ENCODE measurements around the gene ZNF516. TPM values are rescaled to one million over a fixed set of nuclear protein-coding genes. Genes with fewer than 3 reads are reported as not detected.
A peak's percentile ranks its signal among the peaks of the same experiment; 100 is the strongest.

Gene ZNF516
- total RNA-seq, 1 donor from 2014 or later = 108 TPM

DNA sequence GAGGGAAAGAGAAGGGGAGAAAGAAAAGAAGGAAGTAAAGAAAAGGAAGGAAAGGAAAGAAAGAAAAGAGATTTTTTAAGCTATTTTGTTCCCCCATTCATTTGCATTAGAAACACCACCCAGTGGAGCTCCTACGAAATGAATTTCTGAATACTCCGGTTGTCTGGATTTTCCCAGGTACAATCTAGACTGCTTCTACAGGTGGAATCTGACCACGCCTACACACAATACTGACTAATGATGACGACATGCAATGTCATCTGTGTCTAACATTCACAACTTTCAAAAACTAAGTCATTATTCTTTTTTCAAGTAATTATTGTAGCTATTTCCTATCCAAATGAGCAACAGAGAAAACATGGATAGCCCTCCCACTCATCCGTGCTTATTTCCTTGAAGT is 121.7 kb downstream of the ZNF516 start:
- TF ChIP-seq, protein P1, sequence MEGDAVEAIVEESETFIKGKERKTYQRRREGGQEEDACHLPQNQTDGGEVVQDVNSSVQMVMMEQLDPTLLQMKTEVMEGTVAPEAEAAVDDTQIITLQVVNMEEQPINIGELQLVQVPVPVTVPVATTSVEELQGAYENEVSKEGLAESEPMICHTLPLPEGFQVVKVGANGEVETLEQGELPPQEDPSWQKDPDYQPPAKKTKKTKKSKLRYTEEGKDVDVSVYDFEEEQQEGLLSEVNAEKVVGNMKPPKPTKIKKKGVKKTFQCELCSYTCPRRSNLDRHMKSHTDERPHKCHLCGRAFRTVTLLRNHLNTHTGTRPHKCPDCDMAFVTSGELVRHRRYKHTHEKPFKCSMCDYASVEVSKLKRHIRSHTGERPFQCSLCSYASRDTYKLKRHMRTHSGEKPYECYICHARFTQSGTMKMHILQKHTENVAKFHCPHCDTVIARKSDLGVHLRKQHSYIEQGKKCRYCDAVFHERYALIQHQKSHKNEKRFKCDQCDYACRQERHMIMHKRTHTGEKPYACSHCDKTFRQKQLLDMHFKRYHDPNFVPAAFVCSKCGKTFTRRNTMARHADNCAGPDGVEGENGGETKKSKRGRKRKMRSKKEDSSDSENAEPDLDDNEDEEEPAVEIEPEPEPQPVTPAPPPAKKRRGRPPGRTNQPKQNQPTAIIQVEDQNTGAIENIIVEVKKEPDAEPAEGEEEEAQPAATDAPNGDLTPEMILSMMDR (IDR thresholded peaks at IDR 0.05; ENCODE audit: unreplicated experiment) = no peak
- no peak overlapping the region for H3K27ac Mint-ChIP-seq
- H3K36me3 Mint-ChIP-seq (ENCODE audit: insufficient read depth) = peaks cover 22% of the 10 kb centered on the region
- no peak for DNase-seq (ENCODE audit: low spot score, unreplicated experiment)
- no peaks in the 10 kb centered on the region for H3K27me3 Mint-ChIP-seq
- peaks cover 1% of the 10 kb centered on the region for H3K4me1 Mint-ChIP-seq (ENCODE audit: low read depth)
- H3K9me3 Mint-ChIP-seq (ENCODE audit: low read depth) = no peaks in the 10 kb centered on the region
- no peak overlapping the region for H3K4me3 Mint-ChIP-seq (ENCODE audit: low read depth)

- Mint-ChIP-seq H3K36me3 (ENCODE audit: insufficient read depth) (peaks cover 28% of the 10 kb centered on the region), H3K9me3 (ENCODE audit: low read depth) (no peaks in the 10 kb centered on the region), H3K27ac (peak overlapping the region; percentile 80), H3K4me1 (ENCODE audit: low read depth) (peaks cover 7% of the 10 kb centered on the region), H3K27me3 (no peaks in the 10 kb centered on the region), H3K4me3 (ENCODE audit: low read depth) (no peak overlapping the region)
- no peak for DNase-seq (ENCODE audit: low spot score, unreplicated experiment)
- TF ChIP-seq, protein P1 (IDR thresholded peaks at IDR 0.05; ENCODE audit: unreplicated experiment) = no peak
Measured at GRCh38 chr18:76371301-76372203, 123.5 kb downstream of the ZNF516 start.

DNA sequence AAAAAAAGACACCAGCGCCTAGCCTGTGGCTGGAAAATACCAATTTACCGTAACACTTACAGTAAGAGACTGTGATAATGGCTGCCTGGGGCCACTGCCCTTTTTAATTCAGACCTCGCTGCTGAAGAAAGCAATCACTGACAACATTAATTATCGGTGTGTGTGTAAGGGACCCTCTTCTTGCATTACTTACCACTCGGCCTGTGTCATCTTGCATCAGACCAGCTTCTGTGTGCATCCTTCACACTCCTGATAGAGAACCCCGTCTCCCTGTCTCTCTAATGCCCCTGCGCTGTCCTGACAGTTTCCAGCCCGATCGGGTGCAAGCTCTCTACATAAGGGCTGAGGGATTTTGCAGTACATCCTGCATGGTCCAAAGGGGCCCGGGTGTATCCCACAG is 124.4 kb downstream of the ZNF516 start:
- DNase-seq (ENCODE audit: low spot score, unreplicated experiment) = no peak
- H3K27ac Mint-ChIP-seq = peak overlapping the region; percentile 46
- TF ChIP-seq, protein P1 (IDR thresholded peaks at IDR 0.05; ENCODE audit: unreplicated experiment) = no peak
- peaks cover 28% of the 10 kb centered on the region for H3K36me3 Mint-ChIP-seq (ENCODE audit: insufficient read depth)
- no peak overlapping the region for H3K4me3 Mint-ChIP-seq (ENCODE audit: low read depth)
- no peaks in the 10 kb centered on the region for H3K9me3 Mint-ChIP-seq (ENCODE audit: low read depth)
- H3K27me3 Mint-ChIP-seq = no peaks in the 10 kb centered on the region
- peaks cover 7% of the 10 kb centered on the region for H3K4me1 Mint-ChIP-seq (ENCODE audit: low read depth)

DNA sequence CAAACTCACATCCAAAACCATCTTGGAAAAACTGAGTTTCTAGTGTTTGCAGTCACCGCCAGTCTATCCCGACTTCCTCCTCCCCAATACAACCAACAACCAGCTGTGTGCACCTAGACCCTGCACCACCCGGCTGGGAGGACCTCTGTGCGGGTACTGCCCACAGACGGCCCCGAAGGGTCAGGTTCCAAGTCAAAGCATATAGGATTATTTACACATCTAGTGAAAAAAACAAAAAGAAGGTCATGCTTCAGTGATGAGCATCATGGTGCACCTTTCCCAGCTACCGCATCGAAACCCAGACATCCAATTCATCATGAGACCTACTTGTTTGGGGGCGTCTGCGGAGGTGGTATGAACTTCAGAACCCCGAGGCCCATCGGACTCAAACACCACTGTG is 124.8 kb downstream of the ZNF516 start:
- H3K4me3 Mint-ChIP-seq (ENCODE audit: low read depth) = no peak overlapping the region
- TF ChIP-seq, protein P1 (IDR thresholded peaks at IDR 0.05; ENCODE audit: unreplicated experiment) = no peak
- no peak for DNase-seq (ENCODE audit: low spot score, unreplicated experiment)
- H3K27ac Mint-ChIP-seq = no peak overlapping the region
- H3K4me1 Mint-ChIP-seq (ENCODE audit: low read depth) = peaks cover 7% of the 10 kb centered on the region
- H3K9me3 Mint-ChIP-seq (ENCODE audit: low read depth) = no peaks in the 10 kb centered on the region
- H3K36me3 Mint-ChIP-seq (ENCODE audit: insufficient read depth) = peaks cover 25% of the 10 kb centered on the region
- no peaks in the 10 kb centered on the region for H3K27me3 Mint-ChIP-seq

DNA sequence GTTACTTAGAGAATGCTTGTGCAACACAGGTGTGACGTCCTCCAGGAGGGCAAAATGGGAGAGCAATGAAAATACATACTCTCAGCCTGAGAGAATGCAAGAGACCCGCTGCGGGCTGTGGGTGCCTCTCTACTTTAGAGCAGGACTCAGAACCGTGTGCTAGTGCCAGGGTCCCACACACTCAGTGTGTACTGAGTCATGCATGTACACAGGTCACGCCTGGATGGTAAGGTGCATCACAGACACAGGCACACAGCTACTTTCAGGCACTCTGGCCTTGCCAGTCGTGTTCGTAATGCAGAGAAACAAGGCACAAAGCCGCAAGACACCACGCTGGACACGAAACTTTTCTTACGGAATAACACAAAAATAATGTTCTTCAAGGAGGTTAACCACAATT is 125.3 kb downstream of the ZNF516 start:
- DNase-seq (ENCODE audit: low spot score, unreplicated experiment) = no peak
- H3K36me3 Mint-ChIP-seq (ENCODE audit: insufficient read depth) = peaks cover 23% of the 10 kb centered on the region
- no peaks in the 10 kb centered on the region for H3K9me3 Mint-ChIP-seq (ENCODE audit: low read depth)
- peaks cover 6% of the 10 kb centered on the region for H3K4me1 Mint-ChIP-seq (ENCODE audit: low read depth)
- TF ChIP-seq, protein P1 (IDR thresholded peaks at IDR 0.05; ENCODE audit: unreplicated experiment) = no peak
- no peak overlapping the region for H3K4me3 Mint-ChIP-seq (ENCODE audit: low read depth)
- no peaks in the 10 kb centered on the region for H3K27me3 Mint-ChIP-seq
- H3K27ac Mint-ChIP-seq = peak overlapping the region; percentile 76
